HCT116 (cell line): ENCODE results near the gene GBF1.
A peak's percentile ranks its signal among the peaks of the same experiment; 100 is the strongest.

Source experiments
- CTCF ChIP-seq, 3 experiments: fragments of 200-600 bp in 1 of 3; sonication (generic) in 1 of 3; IDR thresholded peaks in 2 of 3; conservative IDR thresholded peaks in 1 of 3; 2 replicates each; pipeline ENCODE4 v1.5.1; 2012 to 2017; ENCODE audit warnings: low read depth in 2 of 3, low read length in 2 of 3, antibody characterized with exemption in 1 of 3, borderline replicate concordance in 1 of 3, control low read depth in 1 of 3, mild to moderate bottlenecking in 1 of 3, mixed read lengths in 1 of 3, mixed run types in 1 of 3, moderate library complexity in 1 of 3; ENCODE audit not compliant: insufficient read depth in 1 of 3
- ELF1 ChIP-seq: IDR thresholded peaks from 2 replicates; pipeline ENCODE4 v1.6.1; 2012; ENCODE audit warnings: low read depth, borderline replicate concordance
- EZH2 ChIP-seq: fragments of 200-600 bp; sonication (generic); IDR thresholded peaks from 2 replicates; pipeline ENCODE4 v1.6.1; 2017; ENCODE audit warnings: antibody characterized with exemption, mixed run types
- EZH2phosphoT487 ChIP-seq: fragments of 200-600 bp; IDR thresholded peaks from 2 replicates; pipeline ENCODE4 v1.6.1; 2018; ENCODE audit warnings: antibody characterized with exemption, borderline replicate concordance
- JUND ChIP-seq: IDR thresholded peaks from 2 replicates; pipeline ENCODE4 v1.6.1; 2012
- POLR2A ChIP-seq: IDR thresholded peaks from 2 replicates; pipeline ENCODE4 v1.7.0; 2011; ENCODE audit warnings: borderline replicate concordance; ENCODE audit not compliant: insufficient read depth, insufficient read length; ENCODE audit errors: extremely low read depth
- SP1 ChIP-seq: IDR thresholded peaks from 2 replicates; pipeline ENCODE4 v1.6.1; 2012; ENCODE audit warnings: low read depth
- ZFX ChIP-seq: fragments of 450-650 bp; IDR thresholded peaks from 2 replicates; pipeline ENCODE4 v1.6.1; 2017

DNA sequence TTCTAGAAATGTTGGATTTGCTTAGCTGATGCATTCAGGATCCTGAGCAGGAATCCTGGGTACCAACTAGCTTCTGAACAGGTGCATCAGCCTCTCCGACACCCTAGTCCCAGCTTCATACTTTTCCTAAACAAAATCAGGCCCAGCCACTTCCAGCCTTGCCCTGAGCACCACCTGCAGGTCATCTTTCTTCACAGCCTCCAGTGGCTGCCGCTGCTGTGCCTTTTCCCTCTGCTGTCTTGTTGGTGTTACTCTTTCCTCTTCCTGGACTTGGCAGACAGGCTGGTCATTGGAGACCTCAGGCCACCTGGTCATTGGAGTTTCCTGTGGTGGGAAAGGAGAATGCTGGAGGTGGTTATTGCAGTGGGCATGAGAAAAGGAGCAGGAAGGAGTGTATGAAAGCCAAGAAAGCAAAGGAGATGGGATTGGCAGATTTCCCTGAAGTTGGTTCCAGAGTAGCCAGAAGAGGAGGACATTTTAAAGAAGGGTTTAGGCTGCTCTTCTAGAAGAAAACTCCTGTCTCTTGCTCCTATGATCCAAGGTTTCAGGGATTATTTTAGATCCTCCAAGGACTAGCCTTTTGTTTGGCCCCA is 102.0 kb downstream of the GBF1 start:
- TF ChIP-seq SP1: no peak
- no peak for TF ChIP-seq EZH2phosphoT487
- TF ChIP-seq JUND: no peak
- TF ChIP-seq CTCF (IDR thresholded peaks at IDR 0.05 in 2 of 3, conservative IDR thresholded peaks at IDR 0.05 in 1 of 3; ENCODE audit: borderline replicate concordance in 1 of 3, insufficient read depth in 1 of 3, low read depth in 2 of 3, low read length in 2 of 3): peak; percentile 86 to 96 (median 89)
- no peak for TF ChIP-seq POLR2A
- TF ChIP-seq EZH2: no peak
- no peak for TF ChIP-seq ELF1
- no peak for TF ChIP-seq ZFX
